DND-41 (cell line): Measurements from ENCODE around the gene PLCL1.

ENCODE experiments used
- EZH2 ChIP-seq: IDR thresholded peaks from 3 replicates; pipeline ENCODE4 v1.6.1; 2012; ENCODE audit warnings: borderline replicate concordance, low read depth, mild to moderate bottlenecking, moderate library complexity, low read length, inconsistent platforms; ENCODE audit not compliant: severe bottlenecking
- TF ChIP-seq, protein P1 (sequence below): IDR thresholded peaks from 2 replicates; pipeline ENCODE4 v1.5.1; 2012; ENCODE audit warnings: borderline replicate concordance, low read length, moderate library complexity, mild to moderate bottlenecking; ENCODE audit not compliant: poor library complexity, severe bottlenecking; ENCODE audit errors: extremely low read depth

DNA sequence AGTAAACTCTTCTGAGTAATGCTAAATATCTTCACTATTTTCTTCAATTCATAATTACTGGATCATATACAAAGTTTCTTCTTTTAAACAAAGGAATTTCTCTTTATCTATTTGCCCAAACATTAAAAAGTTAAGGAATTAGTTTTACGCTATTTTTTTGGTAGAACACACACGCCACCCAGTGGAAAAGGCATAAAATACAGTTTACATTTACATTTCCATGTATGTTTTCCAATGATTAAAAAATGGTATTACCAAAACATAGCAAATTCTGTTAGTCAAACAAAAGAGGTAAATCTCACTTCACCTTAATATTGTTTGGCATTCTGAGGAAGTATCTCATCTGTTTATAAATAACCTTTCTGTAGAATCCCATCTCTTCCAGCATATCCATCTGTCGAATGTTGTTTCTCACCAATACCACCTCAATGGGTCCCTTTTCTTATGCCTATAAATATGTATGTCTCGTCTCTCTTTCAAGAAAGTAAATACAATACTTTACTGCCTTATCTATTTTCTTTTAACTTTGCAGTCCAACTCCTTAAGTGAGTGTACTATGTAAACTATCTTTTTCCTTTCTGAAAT lies 26.5 kb upstream of the PLCL1 start:
- TF ChIP-seq, protein P1, sequence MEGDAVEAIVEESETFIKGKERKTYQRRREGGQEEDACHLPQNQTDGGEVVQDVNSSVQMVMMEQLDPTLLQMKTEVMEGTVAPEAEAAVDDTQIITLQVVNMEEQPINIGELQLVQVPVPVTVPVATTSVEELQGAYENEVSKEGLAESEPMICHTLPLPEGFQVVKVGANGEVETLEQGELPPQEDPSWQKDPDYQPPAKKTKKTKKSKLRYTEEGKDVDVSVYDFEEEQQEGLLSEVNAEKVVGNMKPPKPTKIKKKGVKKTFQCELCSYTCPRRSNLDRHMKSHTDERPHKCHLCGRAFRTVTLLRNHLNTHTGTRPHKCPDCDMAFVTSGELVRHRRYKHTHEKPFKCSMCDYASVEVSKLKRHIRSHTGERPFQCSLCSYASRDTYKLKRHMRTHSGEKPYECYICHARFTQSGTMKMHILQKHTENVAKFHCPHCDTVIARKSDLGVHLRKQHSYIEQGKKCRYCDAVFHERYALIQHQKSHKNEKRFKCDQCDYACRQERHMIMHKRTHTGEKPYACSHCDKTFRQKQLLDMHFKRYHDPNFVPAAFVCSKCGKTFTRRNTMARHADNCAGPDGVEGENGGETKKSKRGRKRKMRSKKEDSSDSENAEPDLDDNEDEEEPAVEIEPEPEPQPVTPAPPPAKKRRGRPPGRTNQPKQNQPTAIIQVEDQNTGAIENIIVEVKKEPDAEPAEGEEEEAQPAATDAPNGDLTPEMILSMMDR = peak; percentile 77
- TF ChIP-seq EZH2 = no peak
